GM06990 (cell line): ENCODE results near the gene SESN1.

Experiments
- DNase-seq: peaks from one replicate; pipeline ENCODE4 v3.0.0-alpha.2; 2011; ENCODE audit not compliant: insufficient read length; ENCODE audit errors: extremely low read depth
- H3K27me3 ChIP-seq: replicated peaks from 2 replicates; pipeline ENCODE4 v1.6.0; 2011; ENCODE audit warnings: low read length; ENCODE audit not compliant: control insufficient read depth, insufficient read depth
- H3K36me3 ChIP-seq: 2 replicates; pipeline ENCODE4 v1.5.1; 2011; ENCODE audit warnings: low read length; ENCODE audit not compliant: control insufficient read depth, insufficient read depth
- H3K4me3 ChIP-seq: replicated peaks from 2 replicates; pipeline ENCODE4 v1.5.1; 2011; ENCODE audit warnings: low read depth, mild to moderate bottlenecking, control low read depth, low read length
- TF ChIP-seq, protein P1 (sequence below): IDR thresholded peaks from 2 replicates; pipeline ENCODE4 v1.5.1; 2011; ENCODE audit warnings: low read length, control low read depth, mild to moderate bottlenecking, inconsistent platforms; ENCODE audit not compliant: insufficient read depth, poor library complexity, severe bottlenecking

The SESN1 gene

DNA sequence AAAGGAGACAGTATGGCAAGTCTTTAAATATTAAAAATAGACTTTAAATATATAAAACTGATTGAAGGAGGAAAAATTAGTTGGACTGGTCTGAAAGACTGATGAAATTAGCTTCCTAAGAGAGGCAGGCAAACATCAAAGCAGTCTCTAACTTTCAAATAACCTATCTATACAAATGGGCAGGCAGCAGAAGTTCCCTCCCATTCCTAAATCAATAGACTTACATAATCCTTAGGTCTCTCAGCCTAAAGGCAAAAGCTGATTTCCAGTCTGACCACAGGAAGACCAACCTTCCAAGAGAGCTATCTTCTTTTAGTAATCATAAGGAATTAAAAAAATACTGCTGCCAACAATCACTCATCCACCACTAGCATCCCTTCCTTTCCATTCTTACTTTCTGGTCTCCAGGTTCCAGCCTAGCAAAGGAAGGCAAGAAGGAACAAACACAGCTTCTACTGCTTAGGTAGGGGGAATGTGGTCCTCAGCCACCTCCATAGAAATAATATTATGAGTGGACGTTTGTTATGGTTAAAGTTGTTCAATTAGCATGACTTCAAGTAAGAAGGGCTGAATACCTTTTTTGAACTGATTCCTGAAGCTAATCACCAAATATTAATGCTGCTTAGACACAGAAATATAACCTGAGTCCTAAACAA lies 44.1 kb downstream of the SESN1 start:
- DNase-seq: no peak

DNA sequence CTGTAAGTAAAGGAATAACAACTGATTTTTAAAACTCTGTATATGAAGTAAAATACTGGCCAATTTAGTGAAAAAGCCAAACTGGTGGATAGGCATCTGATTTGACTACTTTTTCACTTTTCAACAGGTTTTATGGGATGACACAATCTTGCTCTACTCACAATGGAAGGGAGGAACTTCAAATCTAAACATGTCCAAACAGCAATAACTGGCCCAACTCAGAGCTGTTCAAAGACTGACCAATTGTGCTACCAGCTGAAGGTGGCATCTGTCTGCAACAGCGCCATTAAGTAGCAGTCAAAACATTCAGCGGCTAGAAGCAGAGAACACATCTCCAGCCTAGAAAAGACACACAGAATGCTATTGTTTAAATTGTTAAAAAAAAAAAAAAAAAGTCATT lies 44.6 kb downstream of the SESN1 start:
- Histone ChIP-seq H3K4me3 (no peak overlapping the region), H3K27me3 (no peaks in the 10 kb centered on the region), H3K36me3 (no peaks in the 10 kb centered on the region)
- DNase-seq: no peak
- TF ChIP-seq, protein P1, sequence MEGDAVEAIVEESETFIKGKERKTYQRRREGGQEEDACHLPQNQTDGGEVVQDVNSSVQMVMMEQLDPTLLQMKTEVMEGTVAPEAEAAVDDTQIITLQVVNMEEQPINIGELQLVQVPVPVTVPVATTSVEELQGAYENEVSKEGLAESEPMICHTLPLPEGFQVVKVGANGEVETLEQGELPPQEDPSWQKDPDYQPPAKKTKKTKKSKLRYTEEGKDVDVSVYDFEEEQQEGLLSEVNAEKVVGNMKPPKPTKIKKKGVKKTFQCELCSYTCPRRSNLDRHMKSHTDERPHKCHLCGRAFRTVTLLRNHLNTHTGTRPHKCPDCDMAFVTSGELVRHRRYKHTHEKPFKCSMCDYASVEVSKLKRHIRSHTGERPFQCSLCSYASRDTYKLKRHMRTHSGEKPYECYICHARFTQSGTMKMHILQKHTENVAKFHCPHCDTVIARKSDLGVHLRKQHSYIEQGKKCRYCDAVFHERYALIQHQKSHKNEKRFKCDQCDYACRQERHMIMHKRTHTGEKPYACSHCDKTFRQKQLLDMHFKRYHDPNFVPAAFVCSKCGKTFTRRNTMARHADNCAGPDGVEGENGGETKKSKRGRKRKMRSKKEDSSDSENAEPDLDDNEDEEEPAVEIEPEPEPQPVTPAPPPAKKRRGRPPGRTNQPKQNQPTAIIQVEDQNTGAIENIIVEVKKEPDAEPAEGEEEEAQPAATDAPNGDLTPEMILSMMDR: no peak

More for the DNA sequence above, 44.1 kb downstream of the SESN1 start:
- H3K4me3 ChIP-seq: no peak overlapping the region
- no peaks in the 10 kb centered on the region for H3K27me3 ChIP-seq
- TF ChIP-seq, protein P1: no peak
- H3K36me3 ChIP-seq: no peaks in the 10 kb centered on the region

DNA sequence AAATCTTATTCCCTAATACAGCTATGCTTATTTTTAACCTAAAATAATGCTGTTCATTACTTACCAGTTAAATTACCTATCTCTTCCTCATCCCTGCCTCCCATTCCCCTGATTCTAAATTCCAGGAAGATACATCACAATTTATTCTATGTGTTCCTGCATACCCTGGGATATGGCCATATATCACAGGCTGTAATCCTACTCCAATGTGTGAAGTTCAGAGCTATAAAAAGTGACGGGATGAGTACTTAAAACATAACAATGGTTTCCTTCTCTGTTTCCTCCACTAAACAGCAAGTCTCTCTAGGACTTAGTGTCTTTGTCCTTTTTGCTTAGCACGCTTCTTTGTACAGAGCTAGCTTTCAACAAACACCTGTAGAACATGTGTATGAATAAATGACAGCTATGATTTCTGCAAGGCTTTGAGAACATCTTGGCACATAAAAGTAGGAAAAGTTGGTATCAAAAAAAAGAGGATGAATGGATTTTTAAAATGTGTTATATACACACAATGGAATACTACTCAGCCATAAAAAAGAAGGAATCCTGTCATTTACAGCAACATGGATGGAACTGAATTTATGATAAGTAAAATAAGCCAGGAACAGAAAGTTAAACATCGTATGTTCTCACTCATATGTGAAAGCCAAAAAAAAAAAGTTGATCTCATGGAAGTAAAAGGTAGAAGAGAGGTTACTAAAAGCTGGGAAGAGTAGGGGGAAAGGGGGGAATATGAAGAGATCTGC lies 45.8 kb downstream of the SESN1 start:
- no peaks in the 10 kb centered on the region for H3K27me3 ChIP-seq
- no peak overlapping the region for H3K4me3 ChIP-seq

DNA sequence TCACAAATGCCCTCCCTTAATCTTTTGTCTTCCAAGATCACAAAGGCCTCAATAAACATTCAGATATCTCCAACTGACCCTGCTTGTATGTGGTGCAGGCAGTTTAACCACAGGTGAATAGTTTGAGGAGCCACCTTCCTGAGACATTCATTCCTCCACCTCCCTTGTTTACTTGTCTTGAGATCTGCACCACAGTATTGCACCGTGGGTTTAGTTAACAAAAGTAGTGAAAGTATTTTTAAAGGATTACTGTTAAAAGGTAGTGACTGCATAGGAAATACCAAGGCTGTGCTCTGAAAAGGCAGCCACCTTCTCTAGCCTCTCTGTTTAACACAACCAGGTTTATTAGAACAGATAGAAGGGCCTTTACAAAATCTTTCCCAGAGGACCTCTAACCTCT lies 46.5 kb downstream of the SESN1 start:
- no peak for DNase-seq
- TF ChIP-seq, protein P1: no peak
- Histone ChIP-seq H3K4me3 (no peak overlapping the region), H3K36me3 (no peaks in the 10 kb centered on the region), H3K27me3 (no peaks in the 10 kb centered on the region)

More for the DNA sequence above, 45.8 kb downstream of the SESN1 start:
- DNase-seq: no peak
- no peaks in the 10 kb centered on the region for H3K36me3 ChIP-seq
- TF ChIP-seq, protein P1: no peak

DNA sequence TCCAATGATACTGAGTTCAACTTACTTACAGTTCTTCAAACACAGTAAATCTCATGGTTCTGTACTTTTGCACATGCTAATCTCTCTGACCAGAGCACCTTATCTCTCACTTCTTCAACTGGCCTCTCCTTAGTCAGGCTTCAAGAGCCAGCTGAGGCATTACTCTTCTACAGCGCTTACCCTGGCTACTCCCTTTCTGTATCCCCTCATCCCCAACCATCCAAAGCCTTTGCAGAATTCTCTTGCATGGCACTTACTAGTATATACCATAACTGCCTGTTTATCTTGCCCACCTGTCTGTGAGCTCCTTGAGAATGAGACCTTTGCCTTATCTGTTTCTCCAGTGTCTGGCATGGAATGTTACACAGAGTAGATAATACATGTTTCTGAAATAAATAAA lies 49.2 kb downstream of the SESN1 start:
- H3K36me3 ChIP-seq: no peaks in the 10 kb centered on the region
- H3K4me3 ChIP-seq: no peak overlapping the region
- TF ChIP-seq, protein P1: no peak
- no peak for DNase-seq
- no peaks in the 10 kb centered on the region for H3K27me3 ChIP-seq
